Ovary (tissue), 3 donors: ENCODE data around the gene COL18A1.

ENCODE experiments used
- POLR2A ChIP-seq: fragments of 450-650 bp; IDR thresholded peaks from one replicate; pipeline ENCODE4 v1.6.1; 2017; ENCODE audit warnings: antibody characterized with exemption, mild to moderate bottlenecking, moderate library complexity
- TF ChIP-seq, protein P1 (sequence below), 3 donors: fragments of 450-650 bp in 2 of 3; fragments of 200-600 bp in 1 of 3; IDR thresholded peaks; one replicate each; pipeline versions ENCODE4 v1.5.1 to v1.8.0; 2016 to 2022; ENCODE audit warnings: antibody characterized with exemption in 3 of 3, mild to moderate bottlenecking in 1 of 3
- donor health status: DM: no; HTN: no; CAD: no.

DNA sequence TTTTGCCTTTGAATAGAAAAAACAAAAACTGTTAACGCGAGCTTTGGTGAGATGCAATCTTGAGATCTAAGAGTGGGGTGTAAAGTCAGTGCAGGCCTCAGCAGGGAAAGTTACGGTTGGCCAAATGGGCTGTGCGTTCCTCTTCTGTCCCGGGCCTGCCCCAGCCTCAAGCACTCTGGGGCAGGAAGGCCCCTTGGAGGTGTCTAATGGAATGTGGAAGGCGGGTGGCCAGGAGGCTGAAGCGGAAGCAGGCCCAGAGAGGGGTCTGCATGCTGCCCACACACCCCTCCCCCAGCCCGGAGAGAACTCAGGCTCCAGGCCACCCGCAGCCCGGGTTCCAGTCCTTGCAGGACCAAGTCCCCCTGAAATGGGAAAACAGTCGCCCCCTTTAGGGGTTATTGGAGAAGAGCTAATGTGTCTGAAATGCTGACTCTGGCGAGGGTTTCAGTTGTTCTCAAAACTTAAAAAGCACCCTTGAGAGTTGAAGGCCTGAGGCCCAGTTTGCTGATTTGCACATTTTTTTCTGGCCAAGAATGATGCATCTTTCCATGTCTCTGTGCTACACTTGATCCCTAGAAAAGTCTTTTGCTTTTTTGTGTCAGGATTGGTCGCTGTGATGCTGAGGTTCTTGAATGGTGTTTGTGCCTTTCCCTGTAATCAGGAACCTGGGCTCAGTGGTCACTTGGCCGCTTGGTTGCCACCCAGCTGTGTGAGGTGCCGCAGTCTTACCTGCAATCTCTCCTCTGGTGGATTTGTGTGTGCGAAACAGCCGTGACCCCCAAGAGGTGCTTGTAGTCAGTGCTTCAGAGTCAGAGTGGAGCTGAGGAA is 2.0 kb downstream of the COL18A1 start:
- TF ChIP-seq, protein P1, sequence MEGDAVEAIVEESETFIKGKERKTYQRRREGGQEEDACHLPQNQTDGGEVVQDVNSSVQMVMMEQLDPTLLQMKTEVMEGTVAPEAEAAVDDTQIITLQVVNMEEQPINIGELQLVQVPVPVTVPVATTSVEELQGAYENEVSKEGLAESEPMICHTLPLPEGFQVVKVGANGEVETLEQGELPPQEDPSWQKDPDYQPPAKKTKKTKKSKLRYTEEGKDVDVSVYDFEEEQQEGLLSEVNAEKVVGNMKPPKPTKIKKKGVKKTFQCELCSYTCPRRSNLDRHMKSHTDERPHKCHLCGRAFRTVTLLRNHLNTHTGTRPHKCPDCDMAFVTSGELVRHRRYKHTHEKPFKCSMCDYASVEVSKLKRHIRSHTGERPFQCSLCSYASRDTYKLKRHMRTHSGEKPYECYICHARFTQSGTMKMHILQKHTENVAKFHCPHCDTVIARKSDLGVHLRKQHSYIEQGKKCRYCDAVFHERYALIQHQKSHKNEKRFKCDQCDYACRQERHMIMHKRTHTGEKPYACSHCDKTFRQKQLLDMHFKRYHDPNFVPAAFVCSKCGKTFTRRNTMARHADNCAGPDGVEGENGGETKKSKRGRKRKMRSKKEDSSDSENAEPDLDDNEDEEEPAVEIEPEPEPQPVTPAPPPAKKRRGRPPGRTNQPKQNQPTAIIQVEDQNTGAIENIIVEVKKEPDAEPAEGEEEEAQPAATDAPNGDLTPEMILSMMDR (IDR thresholded peaks at IDR 0.05): no peak
- TF ChIP-seq POLR2A: no peak
